Spleen (tissue), 11 donors: ENCODE measurements around the gene TTLL8. TPM values are rescaled to one million over a fixed set of nuclear protein-coding genes. Genes with fewer than 3 reads are reported as not detected.

Experiments
- DNase-seq: peaks from one replicate; pipeline ENCODE4 v3.0.0-alpha.2; 2020
- H3K27ac ChIP-seq, 8 donors: fragments of 200-600 bp; sonication (generic) in 7 of 8; 1 replicate in 4 of 8; 2 replicates in 4 of 8; pipeline versions ENCODE4 v1.5.0 to v1.8.0; 2016 to 2021; ENCODE audit warnings: inconsistent platforms in 4 of 8, mild to moderate bottlenecking in 4 of 8, moderate library complexity in 1 of 8
- H3K27me3 ChIP-seq, 7 donors: fragments of 200-600 bp; sonication (generic) in 6 of 7; replicated peaks in 1 of 7; 1 replicate in 4 of 7; 2 replicates in 3 of 7; pipeline versions ENCODE4 v1.5.0 to v1.8.0; 2016 to 2021; ENCODE audit warnings: inconsistent platforms in 3 of 7, mild to moderate bottlenecking in 1 of 7
- H3K36me3 ChIP-seq, 6 donors: fragments of 200-600 bp; sonication (generic) in 5 of 6; 1 replicate in 4 of 6; 2 replicates in 2 of 6; pipeline versions ENCODE4 v1.5.0 to v1.8.0; 2016 to 2021; ENCODE audit warnings: inconsistent platforms in 2 of 6
- H3K4me1 ChIP-seq, 6 donors: fragments of 200-600 bp; sonication (generic) in 5 of 6; 1 replicate in 3 of 6; 2 replicates in 3 of 6; pipeline versions ENCODE4 v1.5.0 to v1.8.0; 2016 to 2021; ENCODE audit warnings: inconsistent platforms in 3 of 6
- H3K4me3 ChIP-seq, 8 donors: fragments of 200-600 bp; sonication (generic) in 7 of 8; 1 replicate in 4 of 8; 2 replicates in 4 of 8; pipeline versions ENCODE4 v1.5.0 to v1.8.0; 2016 to 2021; ENCODE audit warnings: inconsistent platforms in 4 of 8, mild to moderate bottlenecking in 4 of 8, moderate library complexity in 2 of 8
- H3K9me3 ChIP-seq, 8 donors: fragments of 200-600 bp; sonication (generic) in 7 of 8; 1 replicate in 4 of 8; 2 replicates in 4 of 8; pipeline versions ENCODE4 v1.5.0 to v1.8.0; 2016 to 2021; ENCODE audit warnings: inconsistent platforms in 4 of 8
- POLR2A ChIP-seq, 3 donors: fragments of 450-650 bp; IDR thresholded peaks; one replicate each; pipeline ENCODE4 v1.5.1; 2017; ENCODE audit warnings: antibody characterized with exemption in 3 of 3, mild to moderate bottlenecking in 1 of 3
- POLR2AphosphoS5 ChIP-seq, 3 donors: sonication (generic); formaldehyde crosslinking; IDR thresholded peaks; one replicate each; pipeline ENCODE4 v1.5.1; 2017; ENCODE audit warnings: antibody characterized with exemption in 3 of 3
- WGBS, 5 donors: extraction: QIAGEN DNeasy Blood & Tissue Kit in 3 of 5; methylation state at CpG; one replicate each; pipeline versions ENCODE4 v1.1.5 to v1.1.7; 2013 to 2018; 5-methylcytosine and 5-hydroxymethylcytosine counted together
- intact Hi-C: fragments of 100-400 bp; cut with DNase I; formaldehyde crosslinking; loops from one replicate; pipeline ENCODE4 v1.15.0; 2023; ENCODE audit warnings: low total_unique reads
- polyA plus RNA-seq, 3 donors: library from polyadenylated mRNA; stranded (reverse); fragments of 200-250 nt; gene quantifications; one replicate each; pipeline ENCODE4 v1.2.1, GENCODE V29; 2013
- total RNA-seq, 7 donors: library from RNA; depleted of rRNA in 3 of 7; stranded (reverse); fragments of >200 nt in 3 of 7; fragmentation: NEBNext Ultra II Directional in 4 of 7; extraction: Animal tissue kit (Norgen Biotek cat#: 25700) in 4 of 7; gene quantifications; one replicate each; pipeline versions ENCODE4 v1.1.0 to v1.2.1, GENCODE V29; 2016 to 2021
- TF ChIP-seq, protein P1 (sequence below), 11 experiments: fragments of 200-600 bp in 7 of 11; fragments of 450-650 bp in 4 of 11; sonication (generic) in 4 of 11; IDR thresholded peaks in 8 of 11; conservative IDR thresholded peaks in 3 of 11; 1 replicate in 7 of 11; 2 replicates in 4 of 11; pipeline versions ENCODE4 v1.4.0 to v1.8.0; 2016 to 2021; ENCODE audit warnings: antibody characterized with exemption in 11 of 11, inconsistent platforms in 4 of 11, mild to moderate bottlenecking in 1 of 11
- donor health status: healthy with polysubstance abuse.
- donor health status: DM: no; HTN: no; CAD: no; lungs with moderate emphysema.
- donor health status: DM: no; HTN: no; CAD: no.
- donor health status: Bipolar disorder and iron deficiency.
- donor health status: healthy.
- donor health status: DM: no; HTN: no; CAD: no.
- donor health status: DM: yes; HTN: yes; CAD: no.

Gene TTLL8
- total and polyA plus RNA-seq, 10 donors: not detected

- H3K27ac ChIP-seq: no peak overlapping the region
- no peak overlapping the region for H3K4me3 ChIP-seq
- H3K9me3 ChIP-seq: peaks cover 0 to 27% (median 12%) of the 10 kb centered on the region in 8 donors
- WGBS, 5 donors: 86 to 94% (median 90%) methylated on average over 14 to 18 of the region's 18 CpGs
- intact Hi-C loops: no loop called here
- no peaks in the 10 kb centered on the region for H3K36me3 ChIP-seq
- DNase-seq: no peak
- peaks cover 0 to 7% (median 0%) of the 10 kb centered on the region in 6 donors for H3K4me1 ChIP-seq
- peaks cover 0 to 56% (median 4%) of the 10 kb centered on the region in 7 donors for H3K27me3 ChIP-seq
- TF ChIP-seq, protein P1, sequence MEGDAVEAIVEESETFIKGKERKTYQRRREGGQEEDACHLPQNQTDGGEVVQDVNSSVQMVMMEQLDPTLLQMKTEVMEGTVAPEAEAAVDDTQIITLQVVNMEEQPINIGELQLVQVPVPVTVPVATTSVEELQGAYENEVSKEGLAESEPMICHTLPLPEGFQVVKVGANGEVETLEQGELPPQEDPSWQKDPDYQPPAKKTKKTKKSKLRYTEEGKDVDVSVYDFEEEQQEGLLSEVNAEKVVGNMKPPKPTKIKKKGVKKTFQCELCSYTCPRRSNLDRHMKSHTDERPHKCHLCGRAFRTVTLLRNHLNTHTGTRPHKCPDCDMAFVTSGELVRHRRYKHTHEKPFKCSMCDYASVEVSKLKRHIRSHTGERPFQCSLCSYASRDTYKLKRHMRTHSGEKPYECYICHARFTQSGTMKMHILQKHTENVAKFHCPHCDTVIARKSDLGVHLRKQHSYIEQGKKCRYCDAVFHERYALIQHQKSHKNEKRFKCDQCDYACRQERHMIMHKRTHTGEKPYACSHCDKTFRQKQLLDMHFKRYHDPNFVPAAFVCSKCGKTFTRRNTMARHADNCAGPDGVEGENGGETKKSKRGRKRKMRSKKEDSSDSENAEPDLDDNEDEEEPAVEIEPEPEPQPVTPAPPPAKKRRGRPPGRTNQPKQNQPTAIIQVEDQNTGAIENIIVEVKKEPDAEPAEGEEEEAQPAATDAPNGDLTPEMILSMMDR (IDR thresholded peaks at IDR 0.05 in 8 of 11, conservative IDR thresholded peaks at IDR 0.05 in 3 of 11): no peak
- TF ChIP-seq POLR2AphosphoS5 (IDR thresholded peaks at IDR 0.05): no peak
These were observed 6.2 kb downstream of the TTLL8 start for GRCh38 chr22:50051930-50052329.

DNA sequence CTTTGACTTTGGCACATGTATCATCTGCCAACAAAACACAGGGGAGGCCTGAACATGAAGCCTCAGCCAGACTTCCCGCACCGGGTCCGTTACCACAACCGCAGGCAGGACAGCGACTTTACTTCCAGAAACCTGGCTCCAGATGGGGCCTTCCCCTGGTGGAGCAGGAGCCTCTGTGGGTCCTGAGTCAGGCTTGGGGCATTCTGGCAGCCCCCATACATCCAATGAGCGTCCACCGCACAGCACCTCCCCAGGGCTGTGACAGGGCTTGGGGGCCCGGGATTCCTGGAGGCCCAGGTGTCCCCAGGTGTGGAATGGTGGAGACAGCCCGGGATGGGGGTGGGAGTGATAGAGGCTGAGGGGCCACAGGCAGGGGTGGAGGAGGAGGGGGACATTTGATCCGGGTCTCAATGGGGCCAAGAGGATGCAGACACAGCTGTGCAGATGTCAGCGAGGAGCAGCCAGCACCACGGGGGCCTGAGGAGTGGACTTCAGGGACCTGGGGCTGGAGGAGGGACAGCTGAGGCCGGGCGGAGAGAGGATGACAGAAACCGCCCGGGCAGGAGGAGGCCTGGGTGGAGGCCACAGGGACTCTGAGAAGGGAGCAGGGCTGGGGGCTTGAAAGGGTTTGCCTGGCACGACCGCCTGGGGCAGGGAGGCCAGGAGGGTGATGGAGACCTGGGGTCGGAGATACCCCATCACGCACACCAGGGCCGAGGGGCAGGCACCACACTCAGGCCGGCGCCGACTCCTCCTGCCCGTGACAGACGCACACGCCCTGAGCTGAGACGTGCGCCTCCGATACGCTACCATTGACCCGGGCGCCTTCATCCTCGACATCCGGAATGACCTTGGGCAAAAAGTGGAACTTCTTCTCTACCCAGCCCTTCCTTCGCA, 8.6 kb downstream of the TTLL8 start:
- DNase-seq: no peak
- 88 to 91% (median 90%) methylated on average over 36 of the region's 36 CpGs for WGBS, 5 donors
- Histone ChIP-seq H3K4me1 (peaks cover 0 to 7% (median 0%) of the 10 kb centered on the region in 6 donors), H3K36me3 (no peaks in the 10 kb centered on the region), H3K27ac (no peak overlapping the region), H3K9me3 (peaks cover 0 to 27% (median 12%) of the 10 kb centered on the region in 8 donors), H3K27me3 (peaks cover 0 to 58% (median 22%) of the 10 kb centered on the region in 7 donors), H3K4me3 (no peak overlapping the region)
- intact Hi-C loops: no loop called here
- TF ChIP-seq, protein P1 (IDR thresholded peaks at IDR 0.05 in 8 of 11, conservative IDR thresholded peaks at IDR 0.05 in 3 of 11): no peak
- TF ChIP-seq POLR2AphosphoS5 (IDR thresholded peaks at IDR 0.05): no peak
- TF ChIP-seq POLR2A (IDR thresholded peaks at IDR 0.05): no peak

DNA sequence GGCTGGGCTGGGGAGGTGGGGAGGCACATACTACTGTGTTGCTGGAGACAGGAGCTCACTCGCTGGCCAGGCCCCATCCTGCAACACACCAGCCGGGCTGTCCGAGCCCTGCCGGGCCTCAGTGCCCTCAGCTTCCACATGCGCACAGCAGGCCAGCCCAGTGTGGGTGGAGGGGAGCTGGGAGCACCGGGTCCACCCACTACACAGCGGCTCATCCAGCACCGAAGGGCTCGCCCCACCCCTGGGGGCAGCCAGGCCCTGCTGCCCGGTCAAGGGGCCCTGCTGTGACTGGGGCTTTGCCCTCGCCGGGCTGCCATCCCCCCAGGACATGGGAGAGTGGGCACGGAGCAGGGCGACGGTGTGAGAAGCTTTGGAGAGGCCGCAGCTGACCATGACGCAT, 9.3 kb downstream of the TTLL8 start:
- Histone ChIP-seq H3K27me3 (peaks cover 0 to 59% (median 22%) of the 10 kb centered on the region in 7 donors), H3K9me3 (peaks cover 0 to 22% (median 12%) of the 10 kb centered on the region in 8 donors), H3K36me3 (no peaks in the 10 kb centered on the region), H3K4me3 (no peak overlapping the region), H3K4me1 (peaks cover 0 to 11% (median 0%) of the 10 kb centered on the region in 6 donors), H3K27ac (no peak overlapping the region)
- WGBS, 5 donors: 84 to 92% (median 86%) methylated on average over 17 of the region's 17 CpGs
- TF ChIP-seq POLR2AphosphoS5 (IDR thresholded peaks at IDR 0.05) (no peak), POLR2A (IDR thresholded peaks at IDR 0.05) (no peak)
- TF ChIP-seq, protein P1 (IDR thresholded peaks at IDR 0.05 in 8 of 11, conservative IDR thresholded peaks at IDR 0.05 in 3 of 11): no peak
- DNase-seq: no peak
- intact Hi-C loops: no loop called here

DNA sequence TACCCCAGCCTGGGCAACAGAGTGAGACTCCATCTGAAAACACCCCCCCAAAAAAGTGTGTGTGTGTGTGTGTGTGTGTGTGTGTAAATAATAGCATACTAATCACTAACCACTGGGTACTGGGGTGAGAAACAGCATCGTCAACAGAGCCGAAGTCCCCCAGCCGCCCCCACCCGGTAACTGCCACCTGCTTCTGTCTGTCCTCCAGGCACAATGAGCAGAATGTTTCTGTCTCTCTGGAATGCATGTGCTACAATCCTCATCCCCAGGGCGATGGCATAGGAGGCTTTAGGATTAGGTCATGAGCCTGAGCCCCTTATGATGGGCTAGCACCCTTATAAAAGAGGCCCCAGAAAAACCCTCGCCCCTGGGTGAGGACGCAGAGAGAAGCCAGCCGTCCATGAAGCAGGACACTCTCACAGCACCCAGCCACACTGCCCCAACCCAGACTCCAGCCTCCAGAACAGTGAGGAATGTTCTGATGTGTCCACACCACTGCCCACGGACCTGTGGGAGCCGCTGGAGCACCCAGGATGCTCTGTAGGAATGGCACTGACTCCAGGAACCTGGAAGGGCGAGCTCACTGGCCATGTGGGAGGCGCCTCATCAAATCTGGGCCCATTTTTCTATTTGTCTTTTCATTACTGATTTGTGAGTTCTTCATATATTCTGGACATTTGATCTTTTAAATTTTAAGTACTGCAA, 9.9 kb downstream of the TTLL8 start:
- no peaks in the 10 kb centered on the region for H3K36me3 ChIP-seq
- no peak for DNase-seq
- intact Hi-C loops: no loop called here
- peaks cover 0 to 62% (median 22%) of the 10 kb centered on the region in 7 donors for H3K27me3 ChIP-seq
- H3K4me3 ChIP-seq: no peak overlapping the region
- H3K27ac ChIP-seq: no peak overlapping the region
- H3K9me3 ChIP-seq: peaks cover 0 to 15% (median 7%) of the 10 kb centered on the region in 8 donors
- H3K4me1 ChIP-seq: peaks cover 0 to 11% (median 0%) of the 10 kb centered on the region in 6 donors
- 80 to 88% (median 83%) methylated on average over 10 to 12 of the region's 12 CpGs for WGBS, 5 donors
- no peak for TF ChIP-seq POLR2AphosphoS5 (IDR thresholded peaks at IDR 0.05)
- TF ChIP-seq, protein P1 (IDR thresholded peaks at IDR 0.05 in 8 of 11, conservative IDR thresholded peaks at IDR 0.05 in 3 of 11): no peak
- TF ChIP-seq POLR2A (IDR thresholded peaks at IDR 0.05): no peak
